Ureter (tissue), 1 donor: ENCODE results near the gene CACNA1E. TPM values are rescaled to one million over a fixed set of nuclear protein-coding genes. Genes with fewer than 3 reads are reported as not detected.
A peak's percentile ranks its signal among the peaks of the same experiment; 100 is the strongest.

Experiments used
- DNase-seq: peaks from one replicate; pipeline ENCODE4 v3.0.0-alpha.2; 2020; ENCODE audit warnings: low spot score
- total RNA-seq: library from RNA; stranded (reverse); gene quantifications from one replicate; pipeline ENCODE4 v1.2.4, GENCODE V29; 2023
- donor health status: DM: yes; HTN: yes; CAD: no.

CACNA1E gene
- not detected for total RNA-seq

DNA sequence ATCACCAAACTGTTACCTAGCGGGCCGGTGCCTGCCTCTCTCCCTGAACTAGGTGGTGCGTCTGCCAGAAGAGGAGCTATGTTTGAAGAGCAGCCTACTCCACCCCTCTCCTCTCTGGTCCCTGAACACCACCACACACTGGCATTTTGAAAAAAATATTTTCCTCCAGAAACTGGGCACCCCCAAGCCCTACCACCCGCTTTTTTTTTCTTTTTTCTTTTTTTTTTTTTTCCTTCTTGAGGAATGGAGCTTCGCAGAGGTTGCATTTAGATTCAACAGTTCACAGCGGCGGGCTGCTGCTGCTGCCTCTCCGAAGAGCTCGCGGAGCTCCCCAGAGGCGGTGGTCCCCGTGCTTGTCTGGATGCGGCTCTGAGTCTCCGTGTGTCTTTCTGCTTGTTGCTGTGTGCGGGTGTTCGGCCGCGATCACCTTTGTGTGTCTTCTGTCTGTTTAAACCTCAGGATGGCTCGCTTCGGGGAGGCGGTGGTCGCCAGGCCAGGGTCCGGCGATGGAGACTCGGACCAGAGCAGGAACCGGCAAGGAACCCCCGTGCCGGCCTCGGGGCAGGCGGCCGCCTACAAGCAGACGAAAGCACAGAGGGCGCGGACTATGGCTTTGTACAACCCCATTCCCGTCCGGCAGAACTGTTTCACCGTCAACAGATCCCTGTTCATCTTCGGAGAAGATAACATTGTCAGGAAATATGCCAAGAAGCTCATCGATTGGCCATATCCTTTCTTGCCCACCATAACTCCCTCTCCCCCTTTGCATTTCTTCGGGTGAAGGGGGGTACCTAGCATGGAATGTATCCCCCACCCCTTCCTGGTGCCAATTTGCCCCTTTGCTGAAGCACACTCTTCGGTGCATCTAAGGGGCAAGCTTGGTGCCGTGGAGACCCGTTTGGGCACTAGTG, at the start of gene CACNA1E:
TSS of gene CACNA1E (plus strand) at position 233 of the 911 bp plus-strand sequence. CDS start at position 461, 228 bp downstream.
- no peak for DNase-seq

DNA sequence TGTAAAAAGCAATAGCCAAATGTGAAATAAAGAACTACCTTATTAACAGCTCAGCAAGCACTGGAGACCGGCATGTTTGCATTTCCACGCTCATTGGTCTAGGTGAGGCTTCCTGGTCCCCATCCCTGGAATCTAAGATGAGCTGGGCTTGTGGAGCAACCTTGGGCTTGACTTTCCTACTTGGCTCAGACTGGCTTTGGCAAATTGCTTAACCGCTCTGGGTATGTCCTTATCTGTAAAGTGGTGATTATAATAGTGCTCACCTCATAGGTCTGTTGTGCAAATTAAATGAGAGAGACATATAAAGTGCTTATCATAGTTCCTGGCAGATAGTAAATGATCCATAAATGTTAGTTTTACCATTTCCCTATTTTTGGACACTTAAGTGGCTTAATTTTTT, 49.4 kb upstream of the CACNA1E start:
- DNase-seq: no peak

DNA sequence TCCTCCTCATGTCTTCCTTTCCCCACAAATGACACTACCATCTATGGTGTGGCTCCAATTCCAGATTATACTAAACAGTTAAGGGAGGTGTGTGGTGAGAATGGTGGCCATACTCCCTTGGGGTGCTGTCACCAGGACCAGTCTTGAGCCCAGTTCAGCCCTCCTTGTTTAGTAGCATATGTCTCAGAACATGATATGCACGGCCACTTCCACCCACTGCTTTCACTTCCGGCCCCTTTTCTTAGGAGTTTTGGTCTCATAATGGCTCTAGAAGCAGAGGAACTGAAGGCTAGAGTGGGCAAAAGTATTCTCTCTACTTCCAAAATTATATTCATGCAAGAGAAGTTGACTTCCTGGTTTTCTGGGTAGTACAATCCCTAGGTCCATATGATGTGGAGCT, 45.3 kb upstream of the CACNA1E start:
- DNase-seq: no peak

DNA sequence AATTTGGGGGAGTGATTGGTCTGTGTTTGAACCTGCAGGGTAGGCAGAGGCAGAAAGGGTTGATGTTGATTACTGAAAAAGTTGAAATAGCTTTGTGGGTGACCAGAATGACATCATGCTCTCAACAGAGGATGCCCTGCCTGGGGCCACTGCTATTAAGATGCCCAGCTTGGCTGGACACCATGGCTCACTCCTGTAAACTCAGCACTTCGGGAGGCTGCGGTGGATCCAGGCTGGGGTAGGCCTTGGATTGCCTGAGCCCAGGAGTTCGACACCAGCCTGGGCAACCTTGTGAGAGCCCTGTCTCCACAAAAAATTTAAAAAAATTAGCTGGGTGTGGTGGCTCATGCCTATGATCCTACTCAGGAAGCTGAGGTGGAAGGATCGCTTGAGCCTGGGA, 42.8 kb upstream of the CACNA1E start:
- DNase-seq: no peak

DNA sequence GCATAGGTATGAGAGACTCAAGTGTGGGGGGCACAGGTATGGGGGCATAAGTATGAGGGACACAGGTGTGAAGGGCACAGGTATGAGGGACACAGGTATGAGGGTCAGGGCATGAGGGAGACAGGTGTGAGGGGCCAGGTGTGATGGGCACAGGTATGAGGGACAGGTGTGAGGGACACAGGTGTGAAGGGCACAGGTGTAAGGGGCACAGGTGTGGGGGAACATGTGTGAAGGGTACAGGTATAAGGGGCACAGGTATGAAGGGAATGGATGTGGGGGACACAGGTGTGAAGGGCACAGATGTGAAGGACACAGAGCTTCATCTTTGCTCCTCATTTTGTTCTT, 41.2 kb upstream of the CACNA1E start:
- no peak for DNase-seq

DNA sequence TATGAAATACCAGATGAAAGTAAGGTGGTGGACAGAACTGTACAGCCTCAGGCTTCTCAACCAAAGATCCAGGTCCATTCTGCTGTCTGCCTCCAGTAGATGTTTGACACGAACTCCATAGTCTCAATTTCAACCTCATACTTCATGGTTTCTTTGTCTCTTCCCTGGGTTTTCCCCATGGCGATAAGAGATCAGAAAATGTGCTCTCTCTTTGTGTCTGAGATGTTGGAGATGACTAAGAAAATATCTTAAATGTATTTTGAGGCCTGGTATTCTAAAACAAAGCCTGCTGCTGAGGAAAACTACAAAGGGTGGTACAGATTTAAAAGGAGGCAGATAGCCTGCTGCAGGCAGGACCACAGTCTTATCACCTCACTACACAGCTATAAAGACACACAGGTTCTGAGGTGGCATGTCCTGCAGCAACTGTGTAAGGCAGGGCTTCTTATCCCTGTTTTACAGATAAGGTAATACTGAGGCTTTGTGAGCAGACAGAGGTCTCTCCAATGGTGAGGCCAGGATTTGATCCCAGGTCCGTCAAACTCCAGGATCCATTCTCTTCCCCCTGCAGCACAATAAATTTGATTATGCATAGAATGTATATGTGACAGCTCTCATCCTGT, 40.0 kb upstream of the CACNA1E start:
- no peak for DNase-seq

DNA sequence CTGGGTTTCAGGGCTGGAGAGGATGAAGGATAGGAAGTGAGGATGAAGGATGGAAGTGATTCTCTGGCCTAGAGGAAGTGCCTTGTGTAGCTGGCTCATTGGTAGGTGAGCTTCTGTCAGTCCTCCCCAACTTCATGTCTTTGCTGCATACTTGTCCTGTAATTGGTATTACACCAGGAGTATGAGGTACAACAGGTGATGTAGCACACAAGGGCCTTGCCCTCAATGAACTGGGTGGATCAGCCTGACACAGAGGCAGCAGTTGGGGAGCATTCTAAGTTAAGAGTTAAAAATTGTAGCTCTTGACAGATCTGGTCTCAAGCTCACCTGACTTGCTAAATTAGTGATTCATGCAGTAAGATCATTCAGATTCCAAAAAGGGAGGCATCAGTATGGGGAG, 37.9 kb upstream of the CACNA1E start:
- DNase-seq: no peak

DNA sequence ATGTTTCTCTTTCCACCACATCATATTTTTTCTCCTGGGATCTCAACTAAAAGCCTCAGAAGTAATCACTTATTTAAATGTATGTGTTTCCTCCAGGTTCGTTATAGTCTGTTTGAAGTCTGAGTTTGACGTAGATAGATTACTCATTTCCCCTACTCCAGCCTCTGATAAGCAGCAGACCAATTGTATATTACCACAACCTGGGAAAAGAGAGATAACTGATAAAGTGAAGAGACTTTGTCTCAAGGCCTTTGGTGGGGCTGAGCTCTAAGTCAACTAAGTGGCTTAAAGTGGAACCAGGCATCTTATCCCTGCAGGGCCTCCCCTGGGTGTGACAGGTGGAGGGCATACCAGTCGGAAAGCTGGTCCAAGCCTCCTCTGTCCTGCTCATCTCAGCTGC, 34.9 kb upstream of the CACNA1E start:
- no peak for DNase-seq

DNA sequence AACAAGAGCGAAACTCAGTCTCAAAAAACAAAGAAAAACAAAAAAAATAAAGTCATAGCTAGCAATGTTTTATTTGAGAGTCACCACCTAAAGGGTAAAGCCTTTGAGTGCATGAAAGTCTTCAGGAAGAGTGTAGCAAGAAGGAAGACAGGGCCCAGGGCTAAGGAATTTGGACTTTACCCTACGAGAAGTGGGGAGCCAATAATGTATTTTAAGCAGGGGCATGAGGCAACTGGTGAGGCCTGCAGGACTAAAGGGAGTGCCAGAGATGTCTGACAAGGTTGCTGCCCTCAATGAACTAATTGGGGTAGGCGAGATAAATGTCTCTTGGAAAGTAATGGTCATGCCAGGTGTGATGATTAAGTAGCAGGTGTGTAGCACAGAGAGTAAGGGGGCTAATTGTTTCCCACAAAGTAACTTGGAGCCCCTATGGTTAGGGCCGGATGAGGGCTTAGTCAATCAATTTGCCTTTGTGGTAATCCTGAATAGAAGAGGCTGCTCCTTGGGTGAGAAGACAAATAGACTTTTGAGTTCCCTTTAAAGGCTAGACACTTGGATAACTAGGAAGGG, 31.6 kb upstream of the CACNA1E start:
- DNase-seq: no peak

DNA sequence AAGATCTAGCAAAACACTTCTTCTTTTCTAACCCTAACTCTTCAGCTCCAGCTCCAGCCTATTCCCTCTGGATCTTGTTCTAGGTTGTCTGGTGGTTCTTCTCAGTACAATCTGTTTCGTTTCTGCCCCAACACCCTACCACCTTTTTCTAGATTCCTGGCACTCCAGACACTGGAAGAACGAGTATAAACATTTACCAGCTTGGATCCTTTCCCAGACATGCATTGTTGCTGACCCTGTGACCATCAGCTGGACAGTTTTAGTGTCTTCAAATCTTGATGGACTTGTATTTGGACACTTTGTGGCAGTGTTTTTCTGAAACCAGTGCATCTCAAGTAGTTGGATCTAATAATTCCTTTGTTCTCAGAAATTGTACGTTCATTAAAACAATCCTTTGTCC, 30.6 kb upstream of the CACNA1E start:
- no peak for DNase-seq

DNA sequence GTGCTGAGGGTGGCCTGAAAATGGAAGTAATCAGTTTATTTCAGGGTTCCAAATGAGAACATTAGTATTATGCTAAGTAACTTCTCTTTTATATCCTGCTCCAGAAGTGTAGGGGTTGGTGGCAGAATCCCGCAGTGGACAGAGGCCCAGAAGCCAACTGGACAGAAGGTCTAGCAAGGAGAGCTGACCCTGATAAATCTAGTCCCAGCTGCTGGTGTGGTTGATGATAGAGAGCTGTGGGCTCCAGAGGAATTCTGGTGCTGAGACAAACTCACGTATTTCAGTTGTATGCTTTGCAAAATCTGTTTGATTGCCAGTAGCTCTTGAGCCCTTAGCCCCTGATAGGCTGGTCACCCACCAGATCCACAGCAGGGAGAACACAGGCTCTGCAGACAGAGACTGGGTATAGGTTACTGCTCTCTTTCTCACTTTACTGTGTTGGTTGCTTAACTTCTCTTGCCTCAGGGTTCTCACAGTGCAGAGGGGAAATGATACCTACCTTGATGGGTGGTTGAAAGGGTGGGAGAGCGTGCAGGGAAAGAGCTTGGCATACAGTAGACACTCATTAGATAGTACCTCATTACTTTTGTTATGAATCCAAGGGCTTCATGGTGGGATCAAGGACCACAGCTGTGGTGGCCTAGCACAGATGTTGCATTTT, 29.6 kb upstream of the CACNA1E start:
- no peak for DNase-seq

DNA sequence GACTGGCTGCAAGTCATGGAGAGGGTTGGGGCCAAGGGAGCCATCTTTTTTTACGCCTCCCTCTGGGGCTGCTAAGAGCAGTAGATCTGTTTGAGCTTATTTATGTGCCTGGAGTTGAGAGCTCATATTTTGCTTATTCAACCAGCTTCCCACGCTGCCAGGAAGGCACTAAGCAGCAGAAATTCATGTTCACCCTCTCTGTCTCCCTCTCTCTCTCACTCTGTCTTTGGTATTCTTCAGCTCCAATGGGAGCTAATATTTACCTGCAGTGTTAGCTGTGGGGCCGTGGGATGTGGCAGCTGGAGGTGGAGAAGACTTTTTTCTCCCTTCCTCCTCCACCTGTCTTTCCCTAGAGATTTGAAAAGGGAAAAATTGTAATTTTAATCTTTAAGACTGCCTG, 26.8 kb upstream of the CACNA1E start:
- DNase-seq: no peak

DNA sequence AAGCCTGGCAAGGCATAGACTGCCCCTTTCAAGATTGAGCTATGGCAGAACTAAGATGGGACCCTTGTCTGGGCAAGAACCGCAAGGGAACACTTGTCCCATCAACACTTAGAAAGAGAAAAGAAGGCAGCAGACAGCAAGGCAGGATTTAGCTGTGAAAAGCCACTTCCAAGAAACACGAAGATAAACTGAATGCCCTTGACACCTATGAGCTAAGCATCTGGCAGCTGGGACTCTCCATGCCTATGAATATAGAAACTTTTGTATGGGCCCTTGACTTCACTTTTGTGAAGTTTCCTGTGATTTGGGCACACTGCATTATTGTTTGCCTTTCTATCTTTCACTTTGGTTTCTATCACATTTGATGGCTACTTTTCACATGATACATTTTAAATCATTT, 24.9 kb upstream of the CACNA1E start:
- DNase-seq: no peak

DNA sequence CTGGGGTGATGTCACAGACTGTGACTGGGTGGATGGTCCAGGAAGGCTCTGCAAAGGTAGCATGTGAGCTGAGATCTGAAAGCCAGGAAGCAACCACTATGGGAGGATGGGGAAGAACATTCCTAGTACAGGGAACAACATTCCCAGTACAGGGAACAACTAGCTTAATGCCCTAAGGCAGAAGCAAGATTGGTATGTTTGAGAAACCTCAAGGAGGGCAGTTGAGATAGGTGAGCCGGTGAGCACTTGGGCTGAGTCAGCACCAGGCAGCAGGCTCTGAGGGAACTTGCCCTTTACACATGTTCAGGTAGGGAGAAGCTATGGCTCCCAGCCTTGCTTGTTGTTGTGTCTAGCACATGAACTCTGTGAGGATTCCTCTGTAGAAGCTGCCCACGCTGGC, 24.2 kb upstream of the CACNA1E start:
- DNase-seq: no peak

DNA sequence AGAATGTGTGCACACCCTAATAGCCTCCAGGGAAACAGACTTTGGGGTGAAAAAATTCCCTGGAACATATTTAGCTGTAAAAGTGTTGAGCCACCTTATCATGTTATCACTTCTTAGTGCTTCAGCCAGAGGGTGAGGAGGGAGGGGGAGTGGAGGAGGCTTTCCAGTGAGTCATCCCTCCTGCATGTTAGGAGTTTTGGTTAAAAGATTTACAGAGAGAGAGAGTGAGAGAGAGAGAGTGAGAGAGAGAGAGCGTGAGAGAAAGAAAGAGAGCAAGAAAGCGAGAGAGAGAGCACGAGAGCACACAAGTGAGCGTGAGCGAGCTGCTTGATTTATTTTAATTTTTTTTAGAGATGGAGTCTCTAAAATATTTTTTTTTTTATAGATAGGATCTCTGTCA, 13.5 kb upstream of the CACNA1E start:
- peak; percentile 68 for DNase-seq

DNA sequence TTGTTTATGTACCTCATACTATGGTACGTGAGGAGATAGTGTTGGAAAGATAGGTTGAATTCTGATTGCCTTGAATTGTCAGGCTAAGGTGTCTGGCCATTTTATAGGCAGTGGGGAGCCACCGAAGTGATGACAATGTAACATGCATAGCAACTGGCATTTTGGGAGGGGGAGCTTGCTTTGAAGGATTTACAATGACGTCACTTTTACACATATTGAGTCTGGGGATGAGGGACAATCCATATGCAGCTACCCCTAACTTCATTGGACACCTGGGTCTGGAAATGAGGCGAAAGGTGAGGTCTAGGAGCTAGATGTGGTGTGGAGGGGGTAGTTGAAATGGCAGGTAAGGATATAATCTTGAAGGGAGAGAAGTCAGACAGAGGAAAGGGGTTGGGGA, 7.7 kb upstream of the CACNA1E start:
- no peak for DNase-seq

DNA sequence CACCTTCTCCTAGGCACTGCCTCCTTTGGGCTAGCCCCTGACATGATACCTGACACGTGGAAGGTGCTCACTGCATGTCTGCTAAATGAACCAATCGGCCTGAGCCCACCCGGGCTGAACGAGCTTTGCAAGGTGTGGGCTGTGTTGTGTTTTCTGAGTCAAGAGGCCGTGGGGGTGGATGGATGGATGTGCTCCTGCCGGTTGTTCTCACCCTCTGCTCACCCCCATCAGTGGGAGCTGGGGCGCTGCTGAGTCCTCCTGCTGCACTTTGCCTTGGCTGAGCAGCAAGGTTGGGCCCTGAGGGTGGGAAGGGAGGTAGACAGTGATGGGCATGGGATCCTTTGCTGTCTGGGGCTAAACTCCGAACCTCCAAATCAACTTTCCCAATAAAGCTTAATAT, 6.7 kb upstream of the CACNA1E start:
- no peak for DNase-seq

DNA sequence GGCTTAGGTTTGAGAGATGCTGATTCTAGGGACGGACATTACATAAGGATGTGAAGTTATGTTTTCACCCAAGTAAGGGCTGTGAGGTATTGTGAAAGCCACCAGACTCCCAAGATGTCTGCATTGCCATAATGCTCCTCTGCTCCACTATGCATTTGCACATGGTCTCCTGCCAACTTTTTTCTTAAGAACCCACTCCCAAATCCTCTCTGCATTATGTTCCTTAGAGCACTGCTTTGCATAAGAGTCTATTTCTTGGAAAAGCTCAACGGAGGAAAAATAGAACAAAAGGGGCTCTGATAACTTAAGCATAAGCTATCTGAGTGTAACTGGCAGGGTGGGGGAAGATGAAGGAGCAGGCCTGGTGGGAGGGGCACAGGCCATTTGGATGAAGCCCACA, 5.0 kb upstream of the CACNA1E start:
- no peak for DNase-seq

DNA sequence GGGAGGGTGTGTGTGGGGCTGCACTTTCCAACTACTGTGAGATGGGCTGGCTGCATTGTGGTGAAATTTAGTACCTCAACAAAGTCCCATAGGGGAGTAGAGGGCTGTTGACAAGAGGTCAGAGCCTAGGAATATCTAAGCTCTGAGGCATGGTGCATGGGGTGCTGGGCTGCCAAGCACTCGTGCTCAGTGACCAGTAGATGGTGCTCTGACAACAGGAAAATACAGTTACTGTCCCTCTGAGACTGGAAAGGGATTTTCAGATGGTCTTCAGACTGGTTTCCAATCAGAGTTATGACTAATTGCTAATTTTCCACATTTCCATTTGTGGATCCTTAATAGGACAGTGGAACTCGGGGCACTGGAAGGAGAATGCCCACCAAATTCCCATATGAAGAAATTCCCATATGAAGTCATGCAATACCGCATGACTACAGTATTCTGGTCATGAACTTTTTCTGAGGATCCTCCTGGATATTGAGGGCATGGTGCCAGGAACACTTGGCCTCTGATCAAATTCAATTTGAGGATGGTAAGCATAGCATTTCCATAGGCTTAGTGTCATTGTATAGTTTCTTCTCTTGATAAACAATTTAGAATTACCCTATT, 4.1 kb upstream of the CACNA1E start:
- DNase-seq: no peak

DNA sequence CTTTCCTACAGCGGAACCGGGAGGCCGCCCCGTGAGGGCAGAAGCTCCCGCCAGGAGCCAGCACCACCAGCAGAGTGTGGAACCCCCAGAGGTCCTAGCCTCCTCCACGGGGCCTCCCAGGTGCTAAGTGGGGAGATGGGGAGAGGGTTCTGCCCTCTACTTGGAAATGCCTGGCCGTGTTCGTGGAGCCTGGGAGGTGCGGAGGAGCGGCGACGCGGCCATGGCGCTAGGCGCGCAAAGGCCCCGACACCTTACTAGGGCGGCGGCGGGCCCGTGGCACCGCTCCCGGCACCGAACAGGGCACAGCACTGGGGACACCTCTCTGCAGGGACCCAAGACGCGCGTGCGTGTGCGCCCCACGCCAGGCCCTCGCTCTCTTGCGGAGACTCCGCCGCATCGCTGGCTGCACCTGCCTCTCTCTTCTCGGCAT, 1.3 kb upstream of the CACNA1E start:
- no peak for DNase-seq

DNA sequence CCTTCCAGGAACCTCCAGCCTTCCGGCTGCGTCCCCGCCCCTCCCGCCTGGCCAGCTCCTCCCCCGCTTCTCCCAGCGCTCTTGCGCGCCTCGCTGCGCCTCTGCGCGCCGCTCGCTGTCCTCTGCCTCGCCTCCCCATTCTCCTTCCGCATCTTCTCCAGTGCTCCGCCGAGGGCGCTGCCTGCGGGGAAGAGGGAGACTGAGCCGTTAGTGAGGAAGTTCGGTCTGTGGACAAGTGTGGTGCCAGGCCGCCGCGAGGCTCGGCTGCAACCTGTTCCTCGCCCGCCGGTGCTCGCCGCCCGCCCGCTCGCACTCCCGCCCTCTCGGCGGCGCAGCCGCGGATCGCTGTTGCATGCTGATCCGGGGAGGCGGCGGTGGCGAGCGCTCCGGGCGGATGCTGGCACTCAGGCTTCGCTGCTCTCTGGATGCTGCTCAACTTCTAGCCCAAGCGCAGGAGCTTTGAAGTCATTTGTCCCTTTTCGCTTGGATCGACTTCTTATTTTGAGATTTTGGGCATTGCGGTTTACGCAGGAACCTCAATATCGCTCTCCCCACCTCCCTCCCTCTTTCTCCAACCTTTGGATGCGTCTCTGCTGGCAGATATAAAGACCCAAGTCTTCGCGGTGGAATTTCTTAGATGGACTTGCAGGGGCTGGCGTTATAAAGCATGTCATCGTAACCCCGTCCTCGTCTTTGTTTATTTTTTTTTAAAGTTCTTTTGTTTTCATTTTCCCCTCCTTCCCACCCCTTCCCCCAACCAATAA, 614 bp upstream of the CACNA1E start:
- DNase-seq: no peak
